GM21737 (cell line): ENCODE results near the gene ADGRF3.
"Not testable (repeated sequence)": the region's sequence is repeated elsewhere in the genome, so short reads cannot be mapped to it uniquely, and the experiment has no call there.

Experiments used
- ATAC-seq: cut with Tn5 transposase; IDR thresholded peaks from one replicate; pipeline ENCODE4 v1.9.1; 2021; ENCODE audit warnings: mild to moderate bottlenecking, moderate library complexity; ENCODE audit not compliant: unreplicated experiment

The ADGRF3 gene

GRCh38 chr2:26284132-26284531, 62.5 kb downstream of the ADGRF3 start:
- no peak for ATAC-seq

GRCh38 chr2:26283606-26284005, 63.0 kb downstream of the ADGRF3 start:
- ATAC-seq = no peak

GRCh38 chr2:26281226-26281625, 65.4 kb downstream of the ADGRF3 start:
- ATAC-seq = no peak

- no peak for ATAC-seq
Measured at GRCh38 chr2:26279886-26280285, 66.7 kb downstream of the ADGRF3 start.

GRCh38 chr2:26276484-26277227, 69.9 kb downstream of the ADGRF3 start:
- no peak for ATAC-seq

- ATAC-seq = no peak
Measured at GRCh38 chr2:26274058-26274613, 72.5 kb downstream of the ADGRF3 start.

GRCh38 chr2:26273501-26273900, 73.1 kb downstream of the ADGRF3 start:
- no peak for ATAC-seq

GRCh38 chr2:26270373-26270772, 76.2 kb downstream of the ADGRF3 start:
- no peak for ATAC-seq

GRCh38 chr2:26269571-26270158, 76.9 kb downstream of the ADGRF3 start:
- ATAC-seq = no peak

GRCh38 chr2:26268670-26269385, 77.8 kb downstream of the ADGRF3 start:
- ATAC-seq = not testable (repeated sequence)

- no peak for ATAC-seq
Measured at GRCh38 chr2:26268213-26268612, 78.4 kb downstream of the ADGRF3 start.

- not testable (repeated sequence) for ATAC-seq
Measured at GRCh38 chr2:26258836-26259235, 87.8 kb downstream of the ADGRF3 start.
